HEK293 (cell line): ENCODE measurements around the gene BMAL1.

ENCODE experiments used
- GLI4 ChIP-seq: fragments of 450-650 bp; formaldehyde crosslinking; IDR thresholded peaks from 2 replicates; pipeline ENCODE4 v1.5.1; 2016; ENCODE audit warnings: missing biosample characterization, missing genetic modification characterization
- KLF8 ChIP-seq: fragments of 450-650 bp; formaldehyde crosslinking; IDR thresholded peaks from 2 replicates; pipeline ENCODE4 v1.5.1; 2016; ENCODE audit warnings: missing biosample characterization, missing genetic modification characterization
- ZBTB7A ChIP-seq: fragments of 450-650 bp; formaldehyde crosslinking; IDR thresholded peaks from 2 replicates; pipeline ENCODE4 v1.5.1; 2016; ENCODE audit warnings: low read depth, missing biosample characterization, missing genetic modification characterization
- TF ChIP-seq, protein P1 (sequence below): fragments of 450-650 bp; formaldehyde crosslinking; IDR thresholded peaks from 2 replicates; pipeline ENCODE4 v1.5.1; 2016; ENCODE audit warnings: missing biosample characterization, missing genetic modification characterization
- TF ChIP-seq, protein P2 (sequence below): sonication (generic); formaldehyde crosslinking; IDR thresholded peaks from 2 replicates; pipeline ENCODE4 v1.8.1; 2022; ENCODE audit warnings: mild to moderate bottlenecking, moderate library complexity, missing genetic modification reagents
- TF ChIP-seq, protein P3 (sequence below): fragments of 450-650 bp; formaldehyde crosslinking; conservative IDR thresholded peaks from 2 replicates; pipeline ENCODE4 v1.5.1; 2016; ENCODE audit warnings: low read depth, missing biosample characterization, missing genetic modification characterization
- TF ChIP-seq, protein P4 (sequence below): fragments of 450-650 bp; formaldehyde crosslinking; IDR thresholded peaks from 2 replicates; pipeline ENCODE4 v1.5.1; 2016; ENCODE audit warnings: missing biosample characterization, missing genetic modification characterization
- TF ChIP-seq, protein P5 (sequence below): fragments of 450-650 bp; formaldehyde crosslinking; IDR thresholded peaks from 2 replicates; pipeline ENCODE4 v1.5.1; 2016; ENCODE audit warnings: missing biosample characterization, missing genetic modification characterization

DNA sequence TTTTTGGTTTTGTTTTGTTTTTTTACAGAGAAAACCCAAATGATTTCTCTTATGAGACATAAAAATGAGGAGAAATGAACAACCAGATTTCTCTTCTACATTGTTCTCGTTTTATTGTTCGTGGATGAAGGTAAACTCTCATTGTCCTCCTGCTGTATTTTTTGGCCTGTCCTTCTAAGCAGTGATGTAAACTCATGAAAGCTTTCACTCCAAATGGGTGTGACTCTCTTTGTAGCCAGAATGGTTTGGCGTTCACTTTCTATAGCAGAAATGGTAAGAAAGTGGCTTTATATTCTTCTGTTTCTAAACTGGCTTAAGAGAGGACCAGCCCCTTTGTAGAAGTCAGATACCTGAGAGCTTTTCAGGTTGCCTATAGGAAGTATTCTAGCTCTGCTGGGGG lies 15.5 kb upstream of the BMAL1 start:
- TF ChIP-seq, protein P1, sequence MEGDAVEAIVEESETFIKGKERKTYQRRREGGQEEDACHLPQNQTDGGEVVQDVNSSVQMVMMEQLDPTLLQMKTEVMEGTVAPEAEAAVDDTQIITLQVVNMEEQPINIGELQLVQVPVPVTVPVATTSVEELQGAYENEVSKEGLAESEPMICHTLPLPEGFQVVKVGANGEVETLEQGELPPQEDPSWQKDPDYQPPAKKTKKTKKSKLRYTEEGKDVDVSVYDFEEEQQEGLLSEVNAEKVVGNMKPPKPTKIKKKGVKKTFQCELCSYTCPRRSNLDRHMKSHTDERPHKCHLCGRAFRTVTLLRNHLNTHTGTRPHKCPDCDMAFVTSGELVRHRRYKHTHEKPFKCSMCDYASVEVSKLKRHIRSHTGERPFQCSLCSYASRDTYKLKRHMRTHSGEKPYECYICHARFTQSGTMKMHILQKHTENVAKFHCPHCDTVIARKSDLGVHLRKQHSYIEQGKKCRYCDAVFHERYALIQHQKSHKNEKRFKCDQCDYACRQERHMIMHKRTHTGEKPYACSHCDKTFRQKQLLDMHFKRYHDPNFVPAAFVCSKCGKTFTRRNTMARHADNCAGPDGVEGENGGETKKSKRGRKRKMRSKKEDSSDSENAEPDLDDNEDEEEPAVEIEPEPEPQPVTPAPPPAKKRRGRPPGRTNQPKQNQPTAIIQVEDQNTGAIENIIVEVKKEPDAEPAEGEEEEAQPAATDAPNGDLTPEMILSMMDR (tag by site-specific recombination) = no peak
- TF ChIP-seq, protein P2, sequence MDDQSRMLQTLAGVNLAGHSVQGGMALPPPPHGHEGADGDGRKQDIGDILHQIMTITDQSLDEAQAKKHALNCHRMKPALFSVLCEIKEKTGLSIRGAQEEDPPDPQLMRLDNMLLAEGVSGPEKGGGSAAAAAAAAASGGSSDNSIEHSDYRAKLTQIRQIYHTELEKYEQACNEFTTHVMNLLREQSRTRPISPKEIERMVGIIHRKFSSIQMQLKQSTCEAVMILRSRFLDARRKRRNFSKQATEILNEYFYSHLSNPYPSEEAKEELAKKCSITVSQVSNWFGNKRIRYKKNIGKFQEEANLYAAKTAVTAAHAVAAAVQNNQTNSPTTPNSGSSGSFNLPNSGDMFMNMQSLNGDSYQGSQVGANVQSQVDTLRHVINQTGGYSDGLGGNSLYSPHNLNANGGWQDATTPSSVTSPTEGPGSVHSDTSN (CRISPR knock-in tag) = no peak
- TF ChIP-seq, protein P3, sequence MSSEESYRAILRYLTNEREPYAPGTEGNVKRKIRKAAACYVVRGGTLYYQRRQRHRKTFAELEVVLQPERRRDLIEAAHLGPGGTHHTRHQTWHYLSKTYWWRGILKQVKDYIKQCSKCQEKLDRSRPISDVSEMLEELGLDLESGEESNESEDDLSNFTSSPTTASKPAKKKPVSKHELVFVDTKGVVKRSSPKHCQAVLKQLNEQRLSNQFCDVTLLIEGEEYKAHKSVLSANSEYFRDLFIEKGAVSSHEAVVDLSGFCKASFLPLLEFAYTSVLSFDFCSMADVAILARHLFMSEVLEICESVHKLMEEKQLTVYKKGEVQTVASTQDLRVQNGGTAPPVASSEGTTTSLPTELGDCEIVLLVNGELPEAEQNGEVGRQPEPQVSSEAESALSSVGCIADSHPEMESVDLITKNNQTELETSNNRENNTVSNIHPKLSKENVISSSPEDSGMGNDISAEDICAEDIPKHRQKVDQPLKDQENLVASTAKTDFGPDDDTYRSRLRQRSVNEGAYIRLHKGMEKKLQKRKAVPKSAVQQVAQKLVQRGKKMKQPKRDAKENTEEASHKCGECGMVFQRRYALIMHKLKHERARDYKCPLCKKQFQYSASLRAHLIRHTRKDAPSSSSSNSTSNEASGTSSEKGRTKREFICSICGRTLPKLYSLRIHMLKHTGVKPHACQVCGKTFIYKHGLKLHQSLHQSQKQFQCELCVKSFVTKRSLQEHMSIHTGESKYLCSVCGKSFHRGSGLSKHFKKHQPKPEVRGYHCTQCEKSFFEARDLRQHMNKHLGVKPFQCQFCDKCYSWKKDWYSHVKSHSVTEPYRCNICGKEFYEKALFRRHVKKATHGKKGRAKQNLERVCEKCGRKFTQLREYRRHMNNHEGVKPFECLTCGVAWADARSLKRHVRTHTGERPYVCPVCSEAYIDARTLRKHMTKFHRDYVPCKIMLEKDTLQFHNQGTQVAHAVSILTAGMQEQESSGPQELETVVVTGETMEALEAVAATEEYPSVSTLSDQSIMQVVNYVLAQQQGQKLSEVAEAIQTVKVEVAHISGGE (tag by site-specific recombination) = no peak
- no peak for TF ChIP-seq ZBTB7A
- TF ChIP-seq, protein P4, sequence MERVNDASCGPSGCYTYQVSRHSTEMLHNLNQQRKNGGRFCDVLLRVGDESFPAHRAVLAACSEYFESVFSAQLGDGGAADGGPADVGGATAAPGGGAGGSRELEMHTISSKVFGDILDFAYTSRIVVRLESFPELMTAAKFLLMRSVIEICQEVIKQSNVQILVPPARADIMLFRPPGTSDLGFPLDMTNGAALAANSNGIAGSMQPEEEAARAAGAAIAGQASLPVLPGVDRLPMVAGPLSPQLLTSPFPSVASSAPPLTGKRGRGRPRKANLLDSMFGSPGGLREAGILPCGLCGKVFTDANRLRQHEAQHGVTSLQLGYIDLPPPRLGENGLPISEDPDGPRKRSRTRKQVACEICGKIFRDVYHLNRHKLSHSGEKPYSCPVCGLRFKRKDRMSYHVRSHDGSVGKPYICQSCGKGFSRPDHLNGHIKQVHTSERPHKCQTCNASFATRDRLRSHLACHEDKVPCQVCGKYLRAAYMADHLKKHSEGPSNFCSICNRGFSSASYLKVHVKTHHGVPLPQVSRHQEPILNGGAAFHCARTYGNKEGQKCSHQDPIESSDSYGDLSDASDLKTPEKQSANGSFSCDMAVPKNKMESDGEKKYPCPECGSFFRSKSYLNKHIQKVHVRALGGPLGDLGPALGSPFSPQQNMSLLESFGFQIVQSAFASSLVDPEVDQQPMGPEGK (tag by site-specific recombination) = no peak
- no peak for TF ChIP-seq KLF8 (tag by site-specific recombination)
- no peak for TF ChIP-seq GLI4 (tag by site-specific recombination)
- TF ChIP-seq, protein P5, sequence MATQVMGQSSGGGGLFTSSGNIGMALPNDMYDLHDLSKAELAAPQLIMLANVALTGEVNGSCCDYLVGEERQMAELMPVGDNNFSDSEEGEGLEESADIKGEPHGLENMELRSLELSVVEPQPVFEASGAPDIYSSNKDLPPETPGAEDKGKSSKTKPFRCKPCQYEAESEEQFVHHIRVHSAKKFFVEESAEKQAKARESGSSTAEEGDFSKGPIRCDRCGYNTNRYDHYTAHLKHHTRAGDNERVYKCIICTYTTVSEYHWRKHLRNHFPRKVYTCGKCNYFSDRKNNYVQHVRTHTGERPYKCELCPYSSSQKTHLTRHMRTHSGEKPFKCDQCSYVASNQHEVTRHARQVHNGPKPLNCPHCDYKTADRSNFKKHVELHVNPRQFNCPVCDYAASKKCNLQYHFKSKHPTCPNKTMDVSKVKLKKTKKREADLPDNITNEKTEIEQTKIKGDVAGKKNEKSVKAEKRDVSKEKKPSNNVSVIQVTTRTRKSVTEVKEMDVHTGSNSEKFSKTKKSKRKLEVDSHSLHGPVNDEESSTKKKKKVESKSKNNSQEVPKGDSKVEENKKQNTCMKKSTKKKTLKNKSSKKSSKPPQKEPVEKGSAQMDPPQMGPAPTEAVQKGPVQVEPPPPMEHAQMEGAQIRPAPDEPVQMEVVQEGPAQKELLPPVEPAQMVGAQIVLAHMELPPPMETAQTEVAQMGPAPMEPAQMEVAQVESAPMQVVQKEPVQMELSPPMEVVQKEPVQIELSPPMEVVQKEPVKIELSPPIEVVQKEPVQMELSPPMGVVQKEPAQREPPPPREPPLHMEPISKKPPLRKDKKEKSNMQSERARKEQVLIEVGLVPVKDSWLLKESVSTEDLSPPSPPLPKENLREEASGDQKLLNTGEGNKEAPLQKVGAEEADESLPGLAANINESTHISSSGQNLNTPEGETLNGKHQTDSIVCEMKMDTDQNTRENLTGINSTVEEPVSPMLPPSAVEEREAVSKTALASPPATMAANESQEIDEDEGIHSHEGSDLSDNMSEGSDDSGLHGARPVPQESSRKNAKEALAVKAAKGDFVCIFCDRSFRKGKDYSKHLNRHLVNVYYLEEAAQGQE (tag by site-specific recombination) = no peak
